Stimulated activated CD8-positive, alpha-beta memory T cell treated with anti-CD3 and anti-CD28 coated beads, Interleukin-15, amount 100 ng/mL, for 24 hours (primary cell): Measurements from ENCODE around the gene ARHGAP26.

Source experiments
- DNase-seq: peaks from one replicate; pipeline ENCODE4 v3.0.0-alpha.2; 2020; ENCODE audit warnings: low read depth

Gene ARHGAP26

GRCh38 chr5:142878111-142878510, 107.9 kb downstream of the ARHGAP26 start:
- no peak for DNase-seq

- DNase-seq = no peak
Measured at GRCh38 chr5:142878638-142879037, 108.5 kb downstream of the ARHGAP26 start.

GRCh38 chr5:142881076-142881783, 111.1 kb downstream of the ARHGAP26 start:
- DNase-seq = no peak

GRCh38 chr5:142881784-142882126, 111.6 kb downstream of the ARHGAP26 start:
- DNase-seq = no peak

- DNase-seq = no peak
Measured at GRCh38 chr5:142883025-142883424, 112.8 kb downstream of the ARHGAP26 start.

GRCh38 chr5:142883438-142883837, 113.3 kb downstream of the ARHGAP26 start:
- DNase-seq = no peak

- no peak for DNase-seq
Measured at GRCh38 chr5:142884029-142884428, 113.9 kb downstream of the ARHGAP26 start.

GRCh38 chr5:142886211-142886610, 116.0 kb downstream of the ARHGAP26 start:
- DNase-seq = no peak

GRCh38 chr5:142886956-142887355, 116.8 kb downstream of the ARHGAP26 start:
- DNase-seq = no peak

GRCh38 chr5:142888469-142889085, 118.4 kb downstream of the ARHGAP26 start:
- DNase-seq = no peak

- no peak for DNase-seq
Measured at GRCh38 chr5:142892021-142892420, 121.8 kb downstream of the ARHGAP26 start.

- DNase-seq = no peak
Measured at GRCh38 chr5:142894315-142894714, 124.1 kb downstream of the ARHGAP26 start.

GRCh38 chr5:142894749-142895148, 124.6 kb downstream of the ARHGAP26 start:
- DNase-seq = no peak

GRCh38 chr5:142896325-142897007, 126.3 kb downstream of the ARHGAP26 start:
- DNase-seq = no peak

GRCh38 chr5:142897328-142897727, 127.2 kb downstream of the ARHGAP26 start:
- no peak for DNase-seq

GRCh38 chr5:142900927-142901326, 130.8 kb downstream of the ARHGAP26 start:
- DNase-seq = no peak

- no peak for DNase-seq
Measured at GRCh38 chr5:142901476-142902185, 131.5 kb downstream of the ARHGAP26 start.

- DNase-seq = no peak
Measured at GRCh38 chr5:142902186-142902965, 132.2 kb downstream of the ARHGAP26 start.

- no peak for DNase-seq
Measured at GRCh38 chr5:142904416-142904815, 134.2 kb downstream of the ARHGAP26 start.

- DNase-seq = no peak
Measured at GRCh38 chr5:142905348-142905747, 135.2 kb downstream of the ARHGAP26 start.

GRCh38 chr5:142906863-142907671, 136.9 kb downstream of the ARHGAP26 start:
- no peak for DNase-seq
